IMR-90 (cell line): ENCODE measurements around the gene ANKMY1. TPM values are rescaled to one million over a fixed set of nuclear protein-coding genes. Genes with fewer than 3 reads are reported as not detected.
A peak's percentile ranks its signal among the peaks of the same experiment; 100 is the strongest.

Source experiments
- MAFK ChIP-seq: IDR thresholded peaks from 2 replicates; pipeline ENCODE4 v1.6.1; 2012; ENCODE audit warnings: low read depth, low read length, improper control_type of control experiment
- NFE2L2 ChIP-seq: fragments of 150-350 bp; IDR thresholded peaks from 2 replicates; pipeline ENCODE4 v1.6.1; 2016; ENCODE audit warnings: low read depth, mild to moderate bottlenecking, low read length
- RFX5 ChIP-seq: IDR thresholded peaks from 2 replicates; pipeline ENCODE4 v1.8.0; 2012; ENCODE audit warnings: low read depth, mild to moderate bottlenecking, low read length, moderate library complexity
- polyA plus RNA-seq, 3 experiments: library from polyadenylated mRNA; depleted of rRNA; stranded (reverse); fragments of >200 nt; gene quantifications; 2 replicates each; pipeline ENCODE4 v1.2.3, GENCODE V29; 2012; ENCODE audit warnings: low replicate concordance in 1 of 3
- total RNA-seq: library from RNA; depleted of rRNA; stranded (reverse); fragments of >200 nt; gene quantifications from 2 replicates; pipeline ENCODE4 v1.2.3, GENCODE V29; 2012

The ANKMY1 gene
- total and polyA plus RNA-seq, 2 of the 4 experiments (the other 2 are of a cell fraction): 2.9 to 5.5 TPM

DNA sequence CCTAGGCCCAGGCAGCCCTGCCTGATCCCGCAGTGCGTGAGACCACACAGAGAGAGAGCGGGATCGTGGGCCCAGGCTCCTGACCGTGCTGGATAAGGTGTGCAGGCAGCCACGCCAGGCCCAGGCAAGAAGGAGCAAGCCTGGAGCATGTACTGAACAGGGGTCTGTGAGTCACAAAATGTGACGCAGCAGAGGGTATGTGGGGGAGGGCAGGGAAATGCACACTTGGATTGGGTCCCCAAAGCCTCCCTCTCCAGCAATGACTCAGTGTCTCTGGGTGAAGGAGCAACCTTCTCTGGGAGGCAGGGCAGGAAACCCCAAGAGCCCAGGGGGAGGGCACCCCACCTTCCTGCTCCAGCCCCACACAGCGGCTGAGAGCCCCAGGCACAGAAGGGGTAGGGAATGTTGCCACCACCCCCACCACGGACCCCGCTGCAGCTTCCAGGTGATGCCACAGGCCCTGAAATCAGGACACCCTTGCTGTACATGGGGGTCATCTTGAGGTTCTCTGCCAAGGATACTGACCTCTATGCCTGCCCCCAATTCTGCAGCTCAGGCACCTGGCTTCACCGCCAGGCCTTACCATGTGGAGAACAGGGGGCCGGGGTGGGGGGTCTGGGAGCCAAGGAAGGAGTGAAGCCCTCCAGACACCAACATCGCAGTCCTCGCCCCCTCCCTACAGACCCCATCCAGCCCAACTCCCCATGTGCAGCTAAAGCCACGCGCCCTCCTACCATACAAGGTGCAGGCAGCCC is 123.6 kb downstream of the ANKMY1 start (continued):
- TF ChIP-seq NFE2L2 (peak; percentile 82), MAFK (peak; percentile 24; the same call in 1 of the 2 replicates), RFX5 (no peak)
